Measurements from ENCODE around the gene LRRC23. TPM values are rescaled to one million over a fixed set of nuclear protein-coding genes. Genes with fewer than 3 reads are reported as not detected.

The LRRC23 gene
- total RNA-seq, 6 experiments from 2014 or later, result 5.5 to 7.9 (median 6.6) TPM

- peaks cover 45% of the 10 kb centered on the region for H3K4me1 Mint-ChIP-seq (ENCODE audit: low read depth)
- TF ChIP-seq CTCF (IDR thresholded peaks at IDR 0.05), result no peak
- H3K36me3 Mint-ChIP-seq (ENCODE audit: low read depth), result peaks cover 26% of the 10 kb centered on the region
- H3K4me3 Mint-ChIP-seq, result peak overlapping the region; percentile 94
- peak; percentile 89 for DNase-seq
- peak overlapping the region; percentile 100 for H3K27ac Mint-ChIP-seq
- H3K27me3 Mint-ChIP-seq (ENCODE audit: insufficient read depth), result peaks cover 27% of the 10 kb centered on the region
- H3K9me3 Mint-ChIP-seq, result peaks cover 9% of the 10 kb centered on the region; the same call in 1 of the 2 replicates
Measured at GRCh38 chr12:6943389-6943721, 38.7 kb downstream of the LRRC23 start.

- H3K36me3 Mint-ChIP-seq (ENCODE audit: low read depth), result peaks cover 26% of the 10 kb centered on the region
- DNase-seq, result peak; percentile 87
- H3K4me1 Mint-ChIP-seq (ENCODE audit: low read depth), result peaks cover 45% of the 10 kb centered on the region
- H3K27ac Mint-ChIP-seq, result peak within 1 kb of the TSS; percentile 100
- peaks cover 27% of the 10 kb centered on the region for H3K27me3 Mint-ChIP-seq (ENCODE audit: insufficient read depth)
- TF ChIP-seq CTCF (IDR thresholded peaks at IDR 0.05), result no peak
- H3K4me3 Mint-ChIP-seq, result peak within 1 kb of the TSS; percentile 94
- peaks cover 9% of the 10 kb centered on the region; the same call in 1 of the 2 replicates for H3K9me3 Mint-ChIP-seq
Measured at GRCh38 chr12:6943722-6944380, 39.2 kb downstream of the LRRC23 start, which contains the start of the genes C12orf57 and RNU7-1. C12orf57 (plus strand) TSS chr12:6944022; CDS start chr12:6944122, 100 bp downstream. RNU7-1 (plus strand) TSS chr12:6943816.

- DNase-seq, result peak; percentile 90
- Mint-ChIP-seq H3K4me1 (ENCODE audit: low read depth) (peaks cover 40% of the 10 kb centered on the region), H3K9me3 (peaks cover 9% of the 10 kb centered on the region; the same call in 1 of the 2 replicates), H3K4me3 (peak overlapping the region; percentile 94), H3K36me3 (ENCODE audit: low read depth) (peaks cover 19% of the 10 kb centered on the region), H3K27me3 (ENCODE audit: insufficient read depth) (peaks cover 20% of the 10 kb centered on the region), H3K27ac (peak overlapping the region; percentile 100)
- peak; percentile 87 for TF ChIP-seq CTCF (IDR thresholded peaks at IDR 0.05)
Measured at GRCh38 chr12:6944381-6945186, 40.0 kb downstream of the LRRC23 start.

GRCh38 chr12:6945613-6946012, 41.0 kb downstream of the LRRC23 start:
- no peak for DNase-seq
- no peak for TF ChIP-seq CTCF (IDR thresholded peaks at IDR 0.05)
- Mint-ChIP-seq H3K9me3 (peaks cover 9% of the 10 kb centered on the region; the same call in 1 of the 2 replicates), H3K4me3 (peak overlapping the region; percentile 94), H3K36me3 (ENCODE audit: low read depth) (peaks cover 12% of the 10 kb centered on the region), H3K27ac (peak overlapping the region; percentile 100), H3K4me1 (ENCODE audit: low read depth) (peaks cover 40% of the 10 kb centered on the region), H3K27me3 (ENCODE audit: insufficient read depth) (peaks cover 17% of the 10 kb centered on the region)

GRCh38 chr12:6946033-6946919, 41.7 kb downstream of the LRRC23 start:
- H3K9me3 Mint-ChIP-seq, result peaks cover 9% of the 10 kb centered on the region; the same call in 1 of the 2 replicates
- peaks cover 11% of the 10 kb centered on the region for H3K36me3 Mint-ChIP-seq (ENCODE audit: low read depth)

More at GRCh38 chr12:6946033-6946919, 41.7 kb downstream of the LRRC23 start:
- TF ChIP-seq CTCF (IDR thresholded peaks at IDR 0.05), result no peak
- H3K4me1 Mint-ChIP-seq (ENCODE audit: low read depth), result peaks cover 40% of the 10 kb centered on the region
- peak overlapping the region; percentile 23 for H3K4me3 Mint-ChIP-seq
- no peak for DNase-seq
- no peak overlapping the region for H3K27ac Mint-ChIP-seq
- peaks cover 17% of the 10 kb centered on the region for H3K27me3 Mint-ChIP-seq (ENCODE audit: insufficient read depth)

Data from HFFc6 (cell line).